ENCODE data around the gene ILKAP.

Gene ILKAP

DNA sequence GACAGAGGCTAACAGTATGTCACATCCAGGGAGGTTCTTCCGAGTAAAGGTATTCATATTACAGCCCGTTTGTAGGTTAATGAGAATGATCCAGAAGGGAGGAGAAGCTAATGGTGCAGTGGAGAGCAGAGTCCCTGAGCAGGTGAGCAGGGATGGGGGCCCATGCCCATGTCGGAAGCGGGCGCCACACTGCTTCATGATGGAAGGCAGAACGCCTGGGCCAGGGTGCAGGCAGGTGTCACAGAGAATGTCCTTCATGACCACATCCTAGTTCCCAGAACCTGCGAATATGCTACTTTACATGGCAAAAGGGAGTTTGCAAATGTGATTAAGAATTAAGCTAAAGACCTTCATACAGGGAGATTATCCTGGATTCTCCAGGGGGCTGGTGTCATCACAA, 32.4 kb upstream of the ILKAP start:
- TF ChIP-seq, protein P1, sequence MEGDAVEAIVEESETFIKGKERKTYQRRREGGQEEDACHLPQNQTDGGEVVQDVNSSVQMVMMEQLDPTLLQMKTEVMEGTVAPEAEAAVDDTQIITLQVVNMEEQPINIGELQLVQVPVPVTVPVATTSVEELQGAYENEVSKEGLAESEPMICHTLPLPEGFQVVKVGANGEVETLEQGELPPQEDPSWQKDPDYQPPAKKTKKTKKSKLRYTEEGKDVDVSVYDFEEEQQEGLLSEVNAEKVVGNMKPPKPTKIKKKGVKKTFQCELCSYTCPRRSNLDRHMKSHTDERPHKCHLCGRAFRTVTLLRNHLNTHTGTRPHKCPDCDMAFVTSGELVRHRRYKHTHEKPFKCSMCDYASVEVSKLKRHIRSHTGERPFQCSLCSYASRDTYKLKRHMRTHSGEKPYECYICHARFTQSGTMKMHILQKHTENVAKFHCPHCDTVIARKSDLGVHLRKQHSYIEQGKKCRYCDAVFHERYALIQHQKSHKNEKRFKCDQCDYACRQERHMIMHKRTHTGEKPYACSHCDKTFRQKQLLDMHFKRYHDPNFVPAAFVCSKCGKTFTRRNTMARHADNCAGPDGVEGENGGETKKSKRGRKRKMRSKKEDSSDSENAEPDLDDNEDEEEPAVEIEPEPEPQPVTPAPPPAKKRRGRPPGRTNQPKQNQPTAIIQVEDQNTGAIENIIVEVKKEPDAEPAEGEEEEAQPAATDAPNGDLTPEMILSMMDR (IDR thresholded peaks at IDR 0.05; ENCODE audit: low read depth, low read length): no peak
- no peak overlapping the region for H3K4me3 ChIP-seq (ENCODE audit: low read depth, low read length)

DNA sequence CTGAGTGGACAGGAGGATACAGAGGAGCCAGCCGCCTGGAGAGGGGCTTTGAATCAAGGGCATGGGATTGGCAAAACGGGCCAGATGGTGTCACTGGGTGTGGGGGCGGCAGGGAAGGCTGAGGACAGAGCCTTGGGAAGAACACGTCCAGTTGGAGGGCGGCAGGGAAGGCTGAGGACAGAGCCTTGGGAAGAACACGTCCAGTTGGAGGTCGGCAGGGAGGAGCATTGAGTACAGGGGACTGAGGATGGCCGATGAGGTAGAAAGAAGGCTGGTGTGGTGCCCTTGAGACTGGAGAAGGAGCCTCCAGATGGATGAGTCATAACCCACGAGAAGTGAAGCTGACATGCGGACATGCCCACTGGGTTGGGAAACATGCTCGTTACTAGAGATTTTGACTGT, 31.8 kb upstream of the ILKAP start:
- no peak overlapping the region for H3K4me3 ChIP-seq (ENCODE audit: low read depth, low read length)
- TF ChIP-seq, protein P1 (IDR thresholded peaks at IDR 0.05; ENCODE audit: low read depth, low read length): no peak

DNA sequence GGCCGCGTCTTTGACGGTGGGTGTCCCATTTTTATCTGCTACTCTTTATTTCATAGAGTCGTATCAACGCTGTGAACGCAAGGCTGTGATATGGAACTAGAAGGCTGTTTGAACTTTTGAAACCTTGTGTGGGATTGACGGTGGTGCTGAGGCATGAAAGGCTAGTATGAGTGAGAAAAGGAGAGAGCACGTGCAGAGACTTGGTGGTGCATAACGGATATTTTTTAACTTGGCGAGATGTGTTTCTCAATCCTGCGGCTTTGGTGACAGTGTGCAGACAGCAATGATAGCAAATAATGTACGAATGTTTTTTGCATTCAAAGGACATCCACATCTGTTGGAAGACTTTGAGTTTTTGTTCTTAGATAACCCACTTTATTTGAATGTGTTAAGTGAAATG, 30.1 kb upstream of the ILKAP start:
- H3K4me3 ChIP-seq (ENCODE audit: low read depth, low read length): no peak overlapping the region
- TF ChIP-seq, protein P1 (IDR thresholded peaks at IDR 0.05; ENCODE audit: low read depth, low read length): no peak

DNA sequence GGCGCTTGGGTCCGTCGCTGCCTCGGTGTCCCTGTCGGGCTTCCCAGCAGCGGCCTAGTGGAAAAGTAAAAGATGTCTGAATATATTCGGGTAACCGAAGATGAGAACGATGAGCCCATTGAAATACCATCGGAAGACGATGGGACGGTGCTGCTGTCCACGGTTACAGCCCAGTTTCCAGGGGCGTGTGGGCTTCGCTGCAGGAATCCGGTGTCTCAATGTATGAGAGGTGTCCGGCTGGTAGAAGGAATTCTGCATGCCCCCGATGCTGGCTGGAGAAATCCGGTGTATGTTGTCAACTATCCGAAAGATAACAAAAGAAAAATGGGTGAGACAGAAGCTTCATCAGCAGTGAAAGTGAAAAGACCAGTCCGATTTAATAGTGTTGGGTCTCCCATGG, 28.3 kb upstream of the ILKAP start:
- no peak overlapping the region for H3K4me3 ChIP-seq (ENCODE audit: low read depth, low read length)

DNA sequence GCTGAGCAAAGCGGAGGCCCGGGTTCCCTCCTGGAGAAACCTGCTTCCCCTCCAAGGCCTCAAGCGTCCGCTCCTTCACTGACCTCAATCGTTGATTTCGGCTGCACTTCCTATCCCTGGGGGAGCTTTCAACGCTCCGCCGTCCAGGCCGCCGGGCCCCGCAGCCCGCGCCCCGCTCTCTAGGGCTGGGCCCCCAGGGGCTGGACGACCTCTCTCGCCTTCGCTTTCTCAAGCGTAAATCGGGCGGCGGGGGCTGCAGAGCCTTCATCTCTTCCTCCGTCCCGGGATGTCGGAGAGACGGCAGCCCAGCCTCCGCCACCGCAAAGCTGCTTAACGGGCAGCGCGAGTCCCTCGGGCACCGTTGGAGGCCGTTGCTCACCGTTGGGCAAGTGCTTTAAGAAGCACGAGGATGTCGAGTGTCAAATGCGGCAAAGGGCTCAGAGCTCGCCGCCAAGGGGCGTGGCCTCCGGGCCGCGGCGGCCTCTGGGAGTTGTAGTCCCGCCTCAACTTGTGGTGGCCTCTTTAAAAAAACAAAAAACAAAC, 27.8 kb upstream of the ILKAP start:
- H3K4me3 ChIP-seq (ENCODE audit: low read depth, low read length): no peak overlapping the region

More for the DNA sequence above, 28.3 kb upstream of the ILKAP start:
- TF ChIP-seq, protein P1 (IDR thresholded peaks at IDR 0.05; ENCODE audit: low read depth, low read length): no peak

DNA sequence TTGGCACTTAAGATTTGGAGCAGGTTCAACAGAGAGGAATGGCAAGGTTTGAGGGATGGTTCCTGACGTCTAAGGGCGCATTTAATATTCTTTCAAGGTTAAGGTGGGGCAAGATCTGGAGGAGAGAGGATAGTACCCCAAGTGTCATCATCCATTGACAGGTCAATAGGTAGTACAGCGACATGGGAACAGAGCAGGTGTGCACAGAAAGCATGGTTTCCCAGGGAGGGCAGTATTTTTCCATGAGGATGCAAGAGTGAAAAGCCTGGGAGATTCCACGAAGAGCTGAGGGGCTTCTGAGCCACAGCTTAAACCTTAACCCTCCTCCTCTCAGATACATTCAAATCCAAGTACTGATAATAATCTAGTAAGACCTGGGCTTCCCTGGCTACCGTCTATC, 27.2 kb upstream of the ILKAP start:
- H3K4me3 ChIP-seq (ENCODE audit: low read depth, low read length): no peak overlapping the region
- TF ChIP-seq, protein P1 (IDR thresholded peaks at IDR 0.05; ENCODE audit: low read depth, low read length): no peak

More for the DNA sequence above, 27.8 kb upstream of the ILKAP start:
- TF ChIP-seq, protein P1 (IDR thresholded peaks at IDR 0.05; ENCODE audit: low read depth, low read length): no peak

DNA sequence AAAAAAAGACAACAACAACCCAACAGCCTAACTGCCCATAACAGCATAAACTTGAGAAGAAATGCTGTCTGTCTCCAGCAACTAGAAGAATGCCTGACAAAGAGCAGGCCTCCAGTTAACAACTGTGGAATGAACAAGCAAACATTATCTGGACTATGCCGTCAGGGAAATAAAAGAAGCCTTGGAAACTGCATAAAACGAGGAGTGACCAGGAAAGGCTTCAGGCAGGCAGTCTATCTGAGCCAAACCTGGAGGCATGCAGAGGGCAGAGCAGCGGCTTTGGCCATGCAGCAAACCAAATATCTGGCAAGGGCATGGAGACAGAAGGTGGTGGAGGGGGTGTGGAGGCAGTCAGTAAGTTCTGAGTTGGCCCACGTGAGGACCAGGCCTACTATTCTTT, 25.2 kb upstream of the ILKAP start:
- H3K4me3 ChIP-seq (ENCODE audit: low read depth, low read length): no peak overlapping the region
- TF ChIP-seq, protein P1 (IDR thresholded peaks at IDR 0.05; ENCODE audit: low read depth, low read length): no peak

Data from WI38 (cell line).